Measurements from ENCODE around the gene FAT4. TPM values are rescaled to one million over a fixed set of nuclear protein-coding genes. Genes with fewer than 3 reads are reported as not detected.

Gene FAT4
- 74.2 and 94.7 TPM in 2 replicates for total RNA-seq

GRCh38 chr4:125314676-125315575 lies at the start of gene FAT4:
Gene FAT4 (plus strand): TSS chr4:125314955. CDS start chr4:125316412, 1,457 bp downstream.

Small RNA genes lying within 50 kb of the gene (small RNA-seq; reads per million reads assigned to genes)
- not detected for gene RF00019

Data from vein endothelial cell (primary cell).